ENCODE results near the gene LRRC26. TPM values are rescaled to one million over a fixed set of nuclear protein-coding genes. Genes with fewer than 3 reads are reported as not detected.

Gene LRRC26
- total RNA-seq, 1 experiment from 2014 or later, result 0.40 TPM

DNA sequence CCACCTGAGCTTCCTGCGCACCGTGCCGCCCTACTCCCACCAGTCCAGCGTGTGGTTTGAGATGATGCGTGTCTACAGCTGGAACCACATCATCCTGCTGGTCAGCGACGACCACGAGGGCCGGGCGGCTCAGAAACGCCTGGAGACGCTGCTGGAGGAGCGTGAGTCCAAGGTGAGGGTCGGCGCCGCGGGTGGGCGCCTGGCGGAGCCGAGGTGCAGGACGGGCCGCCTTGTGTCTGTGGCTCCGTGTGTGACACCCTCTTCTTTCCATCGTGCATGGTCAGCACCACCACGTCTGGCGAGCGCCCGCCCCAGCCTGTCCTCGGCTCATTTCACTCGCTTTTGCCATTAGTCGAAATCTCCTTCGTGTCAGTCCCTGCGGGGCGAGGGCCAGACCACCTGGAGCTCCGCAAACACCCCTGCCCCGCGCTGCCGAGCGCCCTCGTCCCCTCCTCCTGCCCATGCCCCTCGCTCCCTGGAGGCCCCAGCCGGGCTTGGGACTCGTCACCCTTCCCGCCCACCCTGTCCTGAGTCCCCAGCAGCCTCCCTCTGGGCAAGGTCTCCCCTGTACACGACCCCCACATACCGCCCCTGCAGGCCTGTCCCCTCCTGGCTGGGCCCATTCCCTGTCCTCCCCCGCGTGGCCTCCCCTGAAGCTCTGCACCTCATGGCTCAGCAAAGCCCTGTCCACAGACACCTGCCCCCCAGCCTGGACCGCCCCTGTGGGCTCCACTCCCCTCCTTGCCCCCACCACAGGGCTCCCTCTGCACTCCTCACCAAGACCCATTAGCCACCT is 23.9 kb downstream of the LRRC26 start:
- no peaks in the 10 kb centered on the region for H3K27me3 ChIP-seq (ENCODE audit: low read length)
- H4K20me1 ChIP-seq (ENCODE audit: low read length), result no peaks in the 10 kb centered on the region
- H3K27ac ChIP-seq (ENCODE audit: low read length), result no peak overlapping the region
- H3K9ac ChIP-seq (ENCODE audit: low read length), result no peak overlapping the region
- H3K36me3 ChIP-seq (ENCODE audit: low read depth, low read length), result no peaks in the 10 kb centered on the region
- no peaks in the 10 kb centered on the region; the same call in 1 of the 2 replicates for H3K4me1 ChIP-seq (ENCODE audit: insufficient read depth, low read length)
- CTCF ChIA-PET, result no interaction called here
- no peak overlapping the region for H3K4me2 ChIP-seq (ENCODE audit: low read length)
- no peak for DNase-seq
- H3K9me3 ChIP-seq (ENCODE audit: low read length), result no peaks in the 10 kb centered on the region
- POLR2A ChIA-PET (ENCODE audit: unreplicated experiment), result no interaction called here
- intact Hi-C loops (cut with micrococcal nuclease), result no loop called here
- TF ChIP-seq, protein P1, sequence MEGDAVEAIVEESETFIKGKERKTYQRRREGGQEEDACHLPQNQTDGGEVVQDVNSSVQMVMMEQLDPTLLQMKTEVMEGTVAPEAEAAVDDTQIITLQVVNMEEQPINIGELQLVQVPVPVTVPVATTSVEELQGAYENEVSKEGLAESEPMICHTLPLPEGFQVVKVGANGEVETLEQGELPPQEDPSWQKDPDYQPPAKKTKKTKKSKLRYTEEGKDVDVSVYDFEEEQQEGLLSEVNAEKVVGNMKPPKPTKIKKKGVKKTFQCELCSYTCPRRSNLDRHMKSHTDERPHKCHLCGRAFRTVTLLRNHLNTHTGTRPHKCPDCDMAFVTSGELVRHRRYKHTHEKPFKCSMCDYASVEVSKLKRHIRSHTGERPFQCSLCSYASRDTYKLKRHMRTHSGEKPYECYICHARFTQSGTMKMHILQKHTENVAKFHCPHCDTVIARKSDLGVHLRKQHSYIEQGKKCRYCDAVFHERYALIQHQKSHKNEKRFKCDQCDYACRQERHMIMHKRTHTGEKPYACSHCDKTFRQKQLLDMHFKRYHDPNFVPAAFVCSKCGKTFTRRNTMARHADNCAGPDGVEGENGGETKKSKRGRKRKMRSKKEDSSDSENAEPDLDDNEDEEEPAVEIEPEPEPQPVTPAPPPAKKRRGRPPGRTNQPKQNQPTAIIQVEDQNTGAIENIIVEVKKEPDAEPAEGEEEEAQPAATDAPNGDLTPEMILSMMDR (conservative IDR thresholded peaks at IDR 0.05; ENCODE audit: low read depth, low read length), result no peak
- TF ChIP-seq EZH2phosphoT487 (IDR thresholded peaks at IDR 0.05; ENCODE audit: borderline replicate concordance, low read length), result no peak
- no peak for TF ChIP-seq EZH2 (IDR thresholded peaks at IDR 0.05; ENCODE audit: low read length, unreplicated experiment)
- no peaks in the 10 kb centered on the region for H3F3A ChIP-seq (ENCODE audit: low read length, unreplicated experiment)
- no peaks in the 10 kb centered on the region for H3K9me2 ChIP-seq (replicated peaks; ENCODE audit: low read length)
- H2AFZ ChIP-seq (ENCODE audit: low read length), result no peak overlapping the region
- no TSS peak for BruUV-seq (replicated peaks)
- H3K79me2 ChIP-seq (ENCODE audit: low read length), result no peaks in the 10 kb centered on the region
- ATAC-seq, result no peak
- H3K4me3 ChIP-seq (ENCODE audit: low read length), result no peak overlapping the region

DNA sequence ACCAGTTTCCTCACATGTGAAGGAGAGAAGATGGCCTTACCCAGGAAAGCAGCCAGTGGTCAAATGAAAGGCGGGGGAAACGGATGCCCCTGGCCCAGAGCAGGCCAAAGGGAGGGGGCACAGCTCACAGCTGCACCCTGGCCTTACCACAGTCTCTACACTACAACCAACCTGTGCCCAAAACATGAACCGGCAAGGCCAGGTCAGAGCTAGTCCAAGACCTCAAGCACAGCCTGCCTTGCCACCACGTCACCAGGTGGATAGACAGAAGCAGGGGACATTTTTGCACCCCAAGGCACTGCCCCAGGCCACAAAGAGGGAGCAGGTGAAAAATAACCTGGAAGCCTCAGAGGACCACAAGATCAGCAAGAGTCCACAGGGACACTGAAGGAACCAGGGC is 26.4 kb downstream of the LRRC26 start:
- H3K27ac ChIP-seq (ENCODE audit: low read length), result no peak overlapping the region
- no peaks in the 10 kb centered on the region for H3K9me3 ChIP-seq (ENCODE audit: low read length)
- no peaks in the 10 kb centered on the region for H3K79me2 ChIP-seq (ENCODE audit: low read length)
- DNase-seq (no peak), ATAC-seq (no peak)
- no peak overlapping the region for H3K4me3 ChIP-seq (ENCODE audit: low read length)
- H3K4me1 ChIP-seq (ENCODE audit: insufficient read depth, low read length), result no peaks in the 10 kb centered on the region
- no peaks in the 10 kb centered on the region for H3K36me3 ChIP-seq (ENCODE audit: low read depth, low read length)
- ChIA-PET POLR2A (ENCODE audit: unreplicated experiment) (no interaction called here), CTCF (no interaction called here)
- no peaks in the 10 kb centered on the region for H3F3A ChIP-seq (ENCODE audit: low read length, unreplicated experiment)
- H3K4me2 ChIP-seq (ENCODE audit: low read length), result no peak overlapping the region
- no peak for TF ChIP-seq EZH2 (IDR thresholded peaks at IDR 0.05; ENCODE audit: low read length, unreplicated experiment)
- TF ChIP-seq, protein P1 (conservative IDR thresholded peaks at IDR 0.05; ENCODE audit: low read depth, low read length), result no peak
- TF ChIP-seq EZH2phosphoT487 (IDR thresholded peaks at IDR 0.05; ENCODE audit: borderline replicate concordance, low read length), result no peak
- H3K9me2 ChIP-seq (replicated peaks; ENCODE audit: low read length), result no peaks in the 10 kb centered on the region
- H4K20me1 ChIP-seq (ENCODE audit: low read length), result no peaks in the 10 kb centered on the region
- H3K9ac ChIP-seq (ENCODE audit: low read length), result no peak overlapping the region
- BruUV-seq (replicated peaks), result no TSS peak
- H2AFZ ChIP-seq (ENCODE audit: low read length), result no peak overlapping the region
- H3K27me3 ChIP-seq (ENCODE audit: low read length), result 0 out of 2 replicates have a peak, but pooled peaks cover 2% of the 10 kb centered on the region
- intact Hi-C loops (cut with micrococcal nuclease), result no loop called here

Data from PC-3 (cell line).